H1 (cell line): ENCODE results near the gene CEBPE. TPM values are rescaled to one million over a fixed set of nuclear protein-coding genes. Genes with fewer than 3 reads are reported as not detected.

Experiments used
- CTCF ChIA-PET: fragments of 300-600 bp; sonication (Branson Sonifier 250); formaldehyde crosslinking; loops from one replicate; lab custom pipeline; 2021; ENCODE audit not compliant: partially characterized antibody; lab: Charles Lee
- POLR2A ChIA-PET: fragments of 300-600 bp; sonication (Branson Sonifier 250); formaldehyde crosslinking; loops from one replicate; lab custom pipeline; 2021; ENCODE audit warnings: inconsistent platforms; ENCODE audit not compliant: partially characterized antibody; lab: Charles Lee
- DNase-seq, 2 experiments: peaks; one replicate each; pipeline versions ENCODE4 v3.0.0 to v3.0.0-alpha.2; 2010 to 2022; ENCODE audit warnings: low spot score in 2 of 2, low read depth in 1 of 2, mixed read lengths in 1 of 2
- FAIRE-seq: peaks from 2 replicates; lab custom pipeline; 2011; peaks lifted over from hg19 to GRCh38; lab: Jason Lieb, UNC
- H2AFZ ChIP-seq: 2 replicates; pipeline ENCODE4 v1.8.1; 2012; ENCODE audit warnings: low read length, inconsistent platforms
- H2AK5ac ChIP-seq: 2 replicates; pipeline ENCODE4 v1.6.1; 2013; ENCODE audit warnings: low read depth, low read length
- H2BK120ac ChIP-seq: replicated peaks from 2 replicates; pipeline ENCODE3; 2013; ENCODE audit warnings: low read depth, low read length, inconsistent platforms
- H2BK12ac ChIP-seq: 2 replicates; pipeline ENCODE4 v1.6.1; 2013; ENCODE audit warnings: low read depth, low read length
- H2BK15ac ChIP-seq: 2 replicates; pipeline ENCODE4 v1.6.1; 2013; ENCODE audit warnings: low read length
- H2BK20ac ChIP-seq: 2 replicates; pipeline ENCODE4 v1.6.1; 2013; ENCODE audit warnings: low read length
- H2BK5ac ChIP-seq: 2 replicates; pipeline ENCODE4 v1.6.1; 2013; ENCODE audit warnings: low read depth, low read length
- H3K14ac ChIP-seq: 2 replicates; pipeline ENCODE4 v1.6.1; 2013; ENCODE audit warnings: inconsistent platforms; ENCODE audit not compliant: insufficient read length
- H3K18ac ChIP-seq: 2 replicates; pipeline ENCODE4 v1.6.1; 2013; ENCODE audit warnings: low read length; ENCODE audit errors: extremely low read depth
- H3K23ac ChIP-seq: 2 replicates; pipeline ENCODE4 v1.6.1; 2013; ENCODE audit warnings: inconsistent platforms; ENCODE audit not compliant: insufficient read length
- H3K23me2 ChIP-seq: 2 replicates; pipeline ENCODE4 v1.6.1; 2013; ENCODE audit warnings: low read depth, low read length
- H3K27ac ChIP-seq: 2 replicates; pipeline ENCODE4 v1.6.1; 2011; ENCODE audit warnings: low read depth, low read length, inconsistent platforms
- H3K27me3 ChIP-seq, 4 experiments: replicated peaks in 1 of 4; 1 replicate in 1 of 4; 2 replicates in 3 of 4; pipeline versions ENCODE4 v1.6.1 to v1.8.1; 2011 to 2013; ENCODE audit warnings: low read length in 3 of 4, mild to moderate bottlenecking in 3 of 4, inconsistent platforms in 2 of 4, mixed read lengths in 2 of 4, moderate library complexity in 1 of 4; ENCODE audit not compliant: control insufficient read depth in 3 of 4, insufficient read depth in 3 of 4; ENCODE audit errors: extremely low read depth in 1 of 4
- H3K36me3 ChIP-seq, 4 experiments: 2 replicates each; pipeline versions ENCODE4 v1.6.1 to v1.8.1; 2011 to 2013; ENCODE audit warnings: mild to moderate bottlenecking in 4 of 4, low read length in 3 of 4, moderate library complexity in 2 of 4, control low read depth in 1 of 4, inconsistent platforms in 1 of 4; ENCODE audit not compliant: insufficient read depth in 4 of 4, control insufficient read depth in 2 of 4
- H3K4ac ChIP-seq: replicated peaks from 2 replicates; pipeline ENCODE3; 2013; ENCODE audit warnings: low read length, low read depth, mixed read lengths, inconsistent platforms; ENCODE audit not compliant: insufficient read length
- H3K4me1 ChIP-seq, 4 experiments: replicated peaks in 1 of 4; 1 replicate in 1 of 4; 2 replicates in 3 of 4; pipeline versions ENCODE4 v1.6.1 to v1.8.1; 2011 to 2013; ENCODE audit warnings: low read length in 3 of 4, inconsistent platforms in 2 of 4, mixed read lengths in 1 of 4; ENCODE audit not compliant: insufficient read depth in 4 of 4, control insufficient read depth in 3 of 4
- H3K4me2 ChIP-seq, 2 experiments: 2 replicates each; pipeline versions ENCODE4 v1.6.1 to v1.8.1; 2011 to 2013; ENCODE audit warnings: low read depth in 2 of 2, low read length in 2 of 2, control low read depth in 1 of 2, inconsistent platforms in 1 of 2, mild to moderate bottlenecking in 1 of 2; ENCODE audit not compliant: insufficient read depth in 1 of 2
- H3K4me3 ChIP-seq, 4 experiments: fragments of 200-600, 300-600 bp in 1 of 4; sonication (generic), shearing (Covaris generic), sonication (Bioruptor Twin) in 1 of 4; 2 replicates each; pipeline versions ENCODE4 v1.5.1 to v1.8.1; 2011 to 2016; ENCODE audit warnings: low read length in 4 of 4, low read depth in 3 of 4, control low read depth in 2 of 4, inconsistent platforms in 2 of 4, mild to moderate bottlenecking in 2 of 4, mixed read lengths in 1 of 4, moderate library complexity in 1 of 4; ENCODE audit not compliant: insufficient read depth in 2 of 4; ENCODE audit errors: extremely low read depth in 1 of 4
- H3K56ac ChIP-seq: replicated peaks from 2 replicates; pipeline ENCODE3; 2013; ENCODE audit warnings: low read depth, mild to moderate bottlenecking, mixed read lengths, low read length, inconsistent platforms; ENCODE audit not compliant: insufficient read length
- H3K79me1 ChIP-seq: 2 replicates; pipeline ENCODE4 v1.6.1; 2013; ENCODE audit warnings: low read depth, low read length, control low read depth
- H3K79me2 ChIP-seq, 2 experiments: 2 replicates each; pipeline versions ENCODE4 v1.6.1 to v1.8.1; 2012 to 2013; ENCODE audit warnings: low read length in 2 of 2, mild to moderate bottlenecking in 2 of 2, inconsistent platforms in 1 of 2; ENCODE audit not compliant: insufficient read depth in 2 of 2, control insufficient read depth in 1 of 2
- H3K9ac ChIP-seq, 4 experiments: replicated peaks in 1 of 4; 1 replicate in 1 of 4; 2 replicates in 3 of 4; pipeline versions ENCODE4 v1.6.1 to v1.8.1; 2011 to 2013; ENCODE audit warnings: low read depth in 3 of 4, low read length in 3 of 4, control low read depth in 2 of 4, mild to moderate bottlenecking in 2 of 4, moderate library complexity in 2 of 4, inconsistent platforms in 1 of 4; ENCODE audit errors: extremely low read depth in 1 of 4
- H3K9me3 ChIP-seq, 2 experiments: 2 replicates each; pipeline versions ENCODE4 v1.6.1 to v1.8.1; 2012 to 2013; ENCODE audit warnings: mild to moderate bottlenecking in 2 of 2, moderate library complexity in 2 of 2, control low read depth in 1 of 2, inconsistent platforms in 1 of 2, low read depth in 1 of 2, low read length in 1 of 2, mixed read lengths in 1 of 2; ENCODE audit not compliant: insufficient read depth in 2 of 2
- H4K20me1 ChIP-seq, 2 experiments: replicated peaks in 1 of 2; 2 replicates each; pipeline versions ENCODE3 to v1.8.1; 2011 to 2013; ENCODE audit warnings: inconsistent platforms in 2 of 2, low read length in 2 of 2, mild to moderate bottlenecking in 1 of 2; ENCODE audit not compliant: insufficient read depth in 2 of 2, control insufficient read depth in 1 of 2
- H4K5ac ChIP-seq: 2 replicates; pipeline ENCODE4 v1.6.1; 2013; ENCODE audit warnings: low read length, low read depth, mixed read lengths, inconsistent platforms; ENCODE audit not compliant: insufficient read length
- H4K8ac ChIP-seq: 2 replicates; pipeline ENCODE4 v1.8.0; 2013; ENCODE audit warnings: mild to moderate bottlenecking, moderate library complexity, low read length, inconsistent platforms; ENCODE audit not compliant: insufficient read depth; ENCODE audit errors: extremely low read depth
- H4K91ac ChIP-seq: replicated peaks from 2 replicates; pipeline ENCODE3; 2013; ENCODE audit warnings: low read length, mixed read lengths, inconsistent platforms; ENCODE audit not compliant: insufficient read length
- BCL11A ChIP-seq, 2 experiments: IDR thresholded peaks; one replicate each; pipeline ENCODE4 v1.6.1; 2011; ENCODE audit warnings: low read depth in 2 of 2, low read length in 2 of 2, mild to moderate bottlenecking in 2 of 2
- BRCA1 ChIP-seq: IDR thresholded peaks from 2 replicates; pipeline ENCODE4 v1.6.1; 2012; ENCODE audit warnings: low read depth, low read length, improper control_type of control experiment
- CREB1 ChIP-seq: IDR thresholded peaks from 2 replicates; pipeline ENCODE4 v1.6.1; 2012; ENCODE audit warnings: inconsistent platforms
- HDAC6 ChIP-seq: IDR thresholded peaks from one replicate; pipeline ENCODE4 v1.7.1; 2012; ENCODE audit warnings: low read depth, mild to moderate bottlenecking, inconsistent platforms, low read length, moderate library complexity
- KDM4A ChIP-seq: IDR thresholded peaks from one replicate; pipeline ENCODE4 v1.7.1; 2012; ENCODE audit warnings: low read depth, mild to moderate bottlenecking, moderate library complexity, low read length, inconsistent platforms; ENCODE audit not compliant: severe bottlenecking
- KDM5A ChIP-seq: fragments of 200-600 bp; IDR thresholded peaks from 2 replicates; pipeline ENCODE4 v1.7.1; 2012; ENCODE audit warnings: mild to moderate bottlenecking, low read length, inconsistent platforms, mixed read lengths
- NRF1 ChIP-seq: IDR thresholded peaks from 2 replicates; pipeline ENCODE4 v1.6.1; 2011; ENCODE audit warnings: mild to moderate bottlenecking, low read depth, low read length, improper control_type of control experiment
- PHF8 ChIP-seq: fragments of 200-600 bp; sonication (generic); conservative IDR thresholded peaks from 2 replicates; pipeline ENCODE4 v1.7.1; 2012; ENCODE audit warnings: low read depth, mild to moderate bottlenecking, inconsistent platforms, low read length, moderate library complexity
- POLR2AphosphoS5 ChIP-seq: IDR thresholded peaks from 2 replicates; pipeline ENCODE4 v1.6.1; 2011; ENCODE audit warnings: low read depth, low read length
- POU5F1 ChIP-seq: IDR thresholded peaks from 2 replicates; pipeline ENCODE4 v1.6.1; 2011; ENCODE audit warnings: low read depth, mild to moderate bottlenecking, low read length, moderate library complexity
- RFX5 ChIP-seq: IDR thresholded peaks from 2 replicates; pipeline ENCODE4 v1.6.1; 2011; ENCODE audit warnings: low read depth, low read length, improper control_type of control experiment, borderline replicate concordance
- SAP30 ChIP-seq: fragments of 300-600 bp; sonication (generic); IDR thresholded peaks from 2 replicates; pipeline ENCODE4 v1.7.1; 2012; ENCODE audit warnings: low read length, moderate library complexity, mild to moderate bottlenecking, inconsistent platforms; ENCODE audit not compliant: insufficient read depth, insufficient replicate concordance
- WGBS, 2 experiments: shearing (Covaris generic) in 1 of 2; methylation state at CpG; one replicate each; pipeline versions ENCODE4 v1.1.6 to v1.1.7; 2013 to 2015; ENCODE audit warnings: low lambda C conversion rate in 2 of 2, mixed read lengths in 2 of 2, inconsistent platforms in 1 of 2, low coverage in 1 of 2, missing lambda C conversion rate in 1 of 2; ENCODE audit not compliant: insufficient replicate concordance in 2 of 2, insufficient coverage in 1 of 2, insufficient read length in 1 of 2; ENCODE audit errors: extremely low coverage in 1 of 2, missing lambda C conversion rate in 1 of 2; 5-methylcytosine and 5-hydroxymethylcytosine counted together
- polyA plus RNA-seq, 7 experiments: library from polyadenylated mRNA; depleted of rRNA in 3 of 7; stranded (reverse) in 5 of 7; unstranded in 2 of 7; fragments of >200 nt in 5 of 7; fragments of 200-250 nt in 2 of 7; gene quantifications; 1 replicate in 5 of 7; 2 replicates in 1 of 7; 4 replicates in 1 of 7; pipeline versions ENCODE4 v1.2.1 to v1.2.3, GENCODE V29; 2011 to 2013; ENCODE audit warnings: missing spikeins in 2 of 7, mixed read lengths in 2 of 7
- total RNA-seq: library from RNA; stranded (reverse); fragmentation: NEBNext Ultra II Directional; extraction: Animal tissue kit (Norgen Biotek cat#: 25700); gene quantifications from 2 replicates; pipeline ENCODE4 v1.2.1, GENCODE V29; 2021
- TF ChIP-seq, protein P1 (sequence below): IDR thresholded peaks from 2 replicates; pipeline ENCODE4 v1.6.1; 2011; ENCODE audit warnings: low read length, improper control_type of control experiment

Gene CEBPE
- total and polyA plus RNA-seq, 2 of the 8 experiments (the other 6 are each of a cell fraction or from before 2014, with no cell fraction given): 0.05 TPM; not detected in 1

DNA sequence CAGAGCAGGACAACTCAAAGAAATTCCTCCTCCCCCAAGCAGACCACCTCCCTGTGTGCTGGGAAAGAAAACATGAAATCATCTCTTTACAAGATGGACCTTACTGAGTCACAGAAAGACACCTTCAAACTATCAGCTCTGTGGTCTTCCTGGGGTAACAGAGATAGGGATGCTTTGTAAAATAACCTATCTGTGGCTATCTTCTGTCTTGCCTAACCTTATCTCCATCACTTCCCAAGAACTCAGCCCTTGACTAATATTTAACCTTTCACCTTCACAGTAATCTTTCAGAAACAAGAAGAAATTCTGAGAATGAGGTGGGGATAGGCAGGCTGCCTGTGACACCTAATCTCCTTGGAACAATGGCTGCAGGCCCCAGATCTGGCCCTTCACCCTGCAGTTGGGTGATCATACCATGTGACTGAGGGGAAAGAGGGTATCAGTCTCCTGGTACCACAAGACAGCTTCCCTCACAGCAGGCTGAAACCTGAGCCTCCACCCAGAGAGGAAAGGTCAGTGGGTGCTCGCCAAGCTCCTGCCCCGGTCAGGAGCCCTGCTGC, 27.4 kb upstream of the CEBPE start:
- no peak overlapping the region for H2AFZ ChIP-seq
- H3K14ac ChIP-seq: no peak overlapping the region
- DNase-seq (no peak), FAIRE-seq (no peak)
- H3K18ac ChIP-seq: no peak overlapping the region
- H3K4me1 ChIP-seq: no peaks in the 10 kb centered on the region
- H3K4me3 ChIP-seq: no peak overlapping the region
- no peak overlapping the region for H3K56ac ChIP-seq
- no peak overlapping the region for H2AK5ac ChIP-seq
- H2BK5ac ChIP-seq: no peak overlapping the region
- H3K27me3 ChIP-seq: no peaks in the 10 kb centered on the region
- no peak overlapping the region for H4K5ac ChIP-seq
- no peak overlapping the region for H4K91ac ChIP-seq
- no peak overlapping the region for H2BK15ac ChIP-seq
- no peaks in the 10 kb centered on the region for H3K79me2 ChIP-seq
- peaks cover 7 to 35% (median 19%) of the 10 kb centered on the region in 4 experiments; a peak in 7 of 8 replicates for H3K36me3 ChIP-seq
- peaks cover 3% of the 10 kb centered on the region; the same call in 1 of the 2 replicates for H3K23me2 ChIP-seq
- 81% methylated on average over 2 of the region's 2 CpGs; no CpG with 5 or more reads in 1 of the 2 experiments for WGBS, 2 experiments
- no peak overlapping the region; a peak in 1 of 7 replicates for H3K9ac ChIP-seq
- H3K23ac ChIP-seq: no peak overlapping the region
- CTCF ChIA-PET: interaction anchor here (1.0 to 3.1 kb wide), 3 partner anchors 23 to 41 kb away, joined by 3 to 13 read pairs (median 3); no protein-coding TSS in a partner anchor
- H4K8ac ChIP-seq: no peak overlapping the region
- no peak overlapping the region for H2BK120ac ChIP-seq
- H3K79me1 ChIP-seq: no peaks in the 10 kb centered on the region; the same call in none of the 2 replicates
- H3K27ac ChIP-seq: no peak overlapping the region
- POLR2A ChIA-PET: interaction anchor here (0.7 to 1.3 kb wide), 3 partner anchors 11 to 40 kb away, joined by 3 read pairs; no protein-coding TSS in a partner anchor
- no peaks in the 10 kb centered on the region for H3K9me3 ChIP-seq
- H3K4me2 ChIP-seq: no peak overlapping the region
- no peak overlapping the region for H2BK12ac ChIP-seq
- no peak overlapping the region for H3K4ac ChIP-seq
- peaks cover 2 to 6% of the 10 kb centered on the region in 2 experiments for H4K20me1 ChIP-seq
- H2BK20ac ChIP-seq: no peak overlapping the region
- TF ChIP-seq CREB1 (no peak), HDAC6 (no peak), BCL11A (IDR thresholded peaks at IDR 0.05; ENCODE audit: low read depth in 2 of 2, low read length in 2 of 2) (no peak), POLR2AphosphoS5 (no peak), SAP30 (no peak), NRF1 (no peak), PHF8 (no peak), KDM5A (no peak), POU5F1 (no peak), RFX5 (no peak), KDM4A (no peak), BRCA1 (no peak)
- TF ChIP-seq, protein P1, sequence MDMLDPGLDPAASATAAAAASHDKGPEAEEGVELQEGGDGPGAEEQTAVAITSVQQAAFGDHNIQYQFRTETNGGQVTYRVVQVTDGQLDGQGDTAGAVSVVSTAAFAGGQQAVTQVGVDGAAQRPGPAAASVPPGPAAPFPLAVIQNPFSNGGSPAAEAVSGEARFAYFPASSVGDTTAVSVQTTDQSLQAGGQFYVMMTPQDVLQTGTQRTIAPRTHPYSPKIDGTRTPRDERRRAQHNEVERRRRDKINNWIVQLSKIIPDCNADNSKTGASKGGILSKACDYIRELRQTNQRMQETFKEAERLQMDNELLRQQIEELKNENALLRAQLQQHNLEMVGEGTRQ: no peak
